Endothelial cell of umbilical vein (primary cell): Measurements from ENCODE around the gene LGMN.

Experiments used
- EZH2 ChIP-seq: IDR thresholded peaks from 2 replicates; pipeline ENCODE4 v1.6.1; 2012; ENCODE audit warnings: borderline replicate concordance, low read depth, mild to moderate bottlenecking, moderate library complexity, low read length, inconsistent platforms; ENCODE audit not compliant: severe bottlenecking
- POLR2AphosphoS5 ChIP-seq: IDR thresholded peaks from 2 replicates; pipeline ENCODE4 v1.6.1; 2012; ENCODE audit warnings: low read depth, mild to moderate bottlenecking, control low read depth, low read length, moderate library complexity; ENCODE audit not compliant: insufficient read depth
- TF ChIP-seq, protein P1 (sequence below), 2 donors: IDR thresholded peaks; 1 replicate in 1 of 2; 2 replicates in 1 of 2; pipeline ENCODE4 v1.5.1; 2011; ENCODE audit warnings: low read length in 2 of 2, mild to moderate bottlenecking in 2 of 2, moderate library complexity in 2 of 2, control low read depth in 1 of 2, inconsistent platforms in 1 of 2, low read depth in 1 of 2; ENCODE audit not compliant: insufficient read depth in 1 of 2; ENCODE audit errors: extremely low read depth in 1 of 2

DNA sequence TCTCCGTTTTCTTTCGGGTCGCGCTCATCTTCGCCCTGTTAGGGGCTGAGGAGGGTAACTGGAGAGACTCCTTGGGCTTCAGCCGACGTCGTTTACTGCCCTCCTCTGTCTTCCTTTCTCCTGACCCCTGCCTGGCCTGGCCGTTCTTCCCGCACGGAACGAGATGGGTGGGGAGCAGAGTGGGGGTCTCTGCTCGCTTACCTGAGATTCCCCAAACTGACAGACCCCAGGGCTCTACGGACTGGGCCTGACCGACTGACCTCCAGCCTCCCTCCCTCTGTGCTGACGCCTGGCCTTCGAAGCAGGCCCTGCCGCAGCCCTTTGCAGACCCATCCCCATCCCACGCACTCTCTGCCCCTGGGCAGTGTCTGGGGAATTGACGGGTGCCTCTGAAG, 46.1 kb upstream of the LGMN start:
- TF ChIP-seq EZH2 (no peak), POLR2AphosphoS5 (no peak)
- TF ChIP-seq, protein P1, sequence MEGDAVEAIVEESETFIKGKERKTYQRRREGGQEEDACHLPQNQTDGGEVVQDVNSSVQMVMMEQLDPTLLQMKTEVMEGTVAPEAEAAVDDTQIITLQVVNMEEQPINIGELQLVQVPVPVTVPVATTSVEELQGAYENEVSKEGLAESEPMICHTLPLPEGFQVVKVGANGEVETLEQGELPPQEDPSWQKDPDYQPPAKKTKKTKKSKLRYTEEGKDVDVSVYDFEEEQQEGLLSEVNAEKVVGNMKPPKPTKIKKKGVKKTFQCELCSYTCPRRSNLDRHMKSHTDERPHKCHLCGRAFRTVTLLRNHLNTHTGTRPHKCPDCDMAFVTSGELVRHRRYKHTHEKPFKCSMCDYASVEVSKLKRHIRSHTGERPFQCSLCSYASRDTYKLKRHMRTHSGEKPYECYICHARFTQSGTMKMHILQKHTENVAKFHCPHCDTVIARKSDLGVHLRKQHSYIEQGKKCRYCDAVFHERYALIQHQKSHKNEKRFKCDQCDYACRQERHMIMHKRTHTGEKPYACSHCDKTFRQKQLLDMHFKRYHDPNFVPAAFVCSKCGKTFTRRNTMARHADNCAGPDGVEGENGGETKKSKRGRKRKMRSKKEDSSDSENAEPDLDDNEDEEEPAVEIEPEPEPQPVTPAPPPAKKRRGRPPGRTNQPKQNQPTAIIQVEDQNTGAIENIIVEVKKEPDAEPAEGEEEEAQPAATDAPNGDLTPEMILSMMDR (IDR thresholded peaks at IDR 0.05; ENCODE audit: extremely low read depth in 1 of 2, insufficient read depth in 1 of 2, low read depth in 1 of 2, low read length in 2 of 2): no peak
